Calu3 (cell line): ENCODE measurements around the gene NT5C1B. TPM values are rescaled to one million over a fixed set of nuclear protein-coding genes. Genes with fewer than 3 reads are reported as not detected.

Experiments
- BruUV-seq: library from RNA; stranded (reverse); fragments of 400-500 nt; replicated peaks from 2 replicates; lab custom pipeline; 2021; lab: Mats Ljungman, UMichigan
- CTCF ChIA-PET: fragments of 300-600 bp; sonication (Branson Sonifier 250); formaldehyde crosslinking; loops from one replicate; lab custom pipeline; 2022; ENCODE audit warnings: antibody characterized with exemption; lab: Charles Lee
- DNase-seq: peaks from one replicate; pipeline ENCODE4 v3.0.0; 2022
- H3K27ac Mint-ChIP-seq: one replicate; pipeline ENCODE4 v1.8.0; 2022; ENCODE audit warnings: mixed read lengths; ENCODE audit not compliant: unreplicated experiment
- H3K27me3 Mint-ChIP-seq: one replicate; pipeline ENCODE4 v1.8.0; 2022; ENCODE audit warnings: mixed read lengths; ENCODE audit not compliant: unreplicated experiment
- H3K36me3 Mint-ChIP-seq: one replicate; pipeline ENCODE4 v1.8.0; 2022; ENCODE audit warnings: mild to moderate bottlenecking, moderate library complexity, mixed read lengths; ENCODE audit not compliant: insufficient read depth, unreplicated experiment
- H3K4me1 Mint-ChIP-seq: one replicate; pipeline ENCODE4 v1.8.0; 2022; ENCODE audit warnings: mild to moderate bottlenecking, low read depth, mixed read lengths; ENCODE audit not compliant: unreplicated experiment
- H3K4me3 Mint-ChIP-seq: one replicate; pipeline ENCODE4 v1.8.0; 2022; ENCODE audit warnings: mild to moderate bottlenecking, low read depth, moderate library complexity, mixed read lengths; ENCODE audit not compliant: unreplicated experiment
- H3K9me3 Mint-ChIP-seq: one replicate; pipeline ENCODE4 v1.8.0; 2022; ENCODE audit warnings: low read depth, mixed read lengths; ENCODE audit not compliant: unreplicated experiment
- CTCF ChIP-seq: fragments of 200-600 bp; IDR thresholded peaks from one replicate; pipeline ENCODE4 v1.8.0; 2022; ENCODE audit warnings: antibody characterized with exemption; ENCODE audit not compliant: unreplicated experiment
- intact Hi-C: fragments of 100-400 bp; cut with micrococcal nuclease; formaldehyde crosslinking; loops from one replicate; pipeline ENCODE4 v1.10.0; 2022; ENCODE audit not compliant: unreplicated experiment
- total RNA-seq: library from RNA; stranded (reverse); gene quantifications from 2 replicates; pipeline ENCODE4 v1.2.3, GENCODE V29; 2022

The NT5C1B gene
- total RNA-seq, 1 experiment from 2014 or later = not detected

- no peak for TF ChIP-seq CTCF
- H3K36me3 Mint-ChIP-seq = no peaks in the 10 kb centered on the region
- CTCF ChIA-PET = no interaction called here
- no peak overlapping the region for H3K4me3 Mint-ChIP-seq
- intact Hi-C loops = loop anchor here (5.0 kb wide), 1 partner anchor 80 kb away; no protein-coding TSS in a partner anchor
- peaks cover 10% of the 10 kb centered on the region for H3K4me1 Mint-ChIP-seq
- BruUV-seq = no TSS peak
- no peak for DNase-seq
- no peaks in the 10 kb centered on the region for H3K9me3 Mint-ChIP-seq
- H3K27ac Mint-ChIP-seq = no peak overlapping the region
- peaks cover 48% of the 10 kb centered on the region for H3K27me3 Mint-ChIP-seq
Observed at GRCh38 chr2:18517386-18517785, 72.0 kb downstream of the NT5C1B start.

- BruUV-seq = no TSS peak
- H3K27ac Mint-ChIP-seq = no peak overlapping the region
- CTCF ChIA-PET = no interaction called here
Observed at GRCh38 chr2:18516112-18516511, 73.3 kb downstream of the NT5C1B start.

GRCh38 chr2:18514526-18515461 is 74.6 kb downstream of the NT5C1B start:
- H3K9me3 Mint-ChIP-seq = no peaks in the 10 kb centered on the region
- intact Hi-C loops = loop anchor here (5.0 kb wide), 1 partner anchor 77 kb away; no protein-coding TSS in a partner anchor
- H3K4me1 Mint-ChIP-seq = peaks cover 10% of the 10 kb centered on the region
- CTCF ChIA-PET = interaction anchor here (0.7 kb wide), 1 partner anchor 967 kb away, joined by 5 read pairs; no protein-coding TSS in a partner anchor
- TF ChIP-seq CTCF = no peak
- no peak for DNase-seq
- H3K27ac Mint-ChIP-seq = no peak overlapping the region
- BruUV-seq = no TSS peak
- H3K4me3 Mint-ChIP-seq = no peak overlapping the region
- H3K27me3 Mint-ChIP-seq = peaks cover 33% of the 10 kb centered on the region
- H3K36me3 Mint-ChIP-seq = no peaks in the 10 kb centered on the region

More at GRCh38 chr2:18516112-18516511, 73.3 kb downstream of the NT5C1B start:
- Mint-ChIP-seq H3K27me3 (peaks cover 35% of the 10 kb centered on the region), H3K4me3 (no peak overlapping the region), H3K36me3 (no peaks in the 10 kb centered on the region), H3K4me1 (peaks cover 10% of the 10 kb centered on the region), H3K9me3 (no peaks in the 10 kb centered on the region)
- TF ChIP-seq CTCF = no peak
- no peak for DNase-seq
- intact Hi-C loops = loop anchor here (5.0 kb wide), 1 partner anchor 79 kb away; no protein-coding TSS in a partner anchor

Other genes starting within 250 kb of the NT5C1B start
- 17.1 and 17.7 TPM in 2 replicates for gene RDH14, start 28.9 kb downstream of the NT5C1B start, total RNA-seq